Spleen (tissue), 13 donors: ENCODE results near the gene TLCD3A. TPM values are rescaled to one million over a fixed set of nuclear protein-coding genes. Genes with fewer than 3 reads are reported as not detected.

Experiments
- DNase-seq: peaks from one replicate; pipeline ENCODE4 v3.0.0-alpha.2; 2020
- H3K27ac ChIP-seq, 8 donors: fragments of 200-600 bp; sonication (generic) in 7 of 8; 1 replicate in 4 of 8; 2 replicates in 4 of 8; pipeline versions ENCODE4 v1.5.0 to v1.8.0; 2016 to 2021; ENCODE audit warnings: inconsistent platforms in 4 of 8, mild to moderate bottlenecking in 4 of 8, moderate library complexity in 1 of 8
- H3K27me3 ChIP-seq, 7 donors: fragments of 200-600 bp; sonication (generic) in 6 of 7; replicated peaks in 1 of 7; 1 replicate in 4 of 7; 2 replicates in 3 of 7; pipeline versions ENCODE4 v1.5.0 to v1.8.0; 2016 to 2021; ENCODE audit warnings: inconsistent platforms in 3 of 7, mild to moderate bottlenecking in 1 of 7
- H3K36me3 ChIP-seq, 6 donors: fragments of 200-600 bp; sonication (generic) in 5 of 6; 1 replicate in 4 of 6; 2 replicates in 2 of 6; pipeline versions ENCODE4 v1.5.0 to v1.8.0; 2016 to 2021; ENCODE audit warnings: inconsistent platforms in 2 of 6
- H3K4me1 ChIP-seq, 6 donors: fragments of 200-600 bp; sonication (generic) in 5 of 6; 1 replicate in 3 of 6; 2 replicates in 3 of 6; pipeline versions ENCODE4 v1.5.0 to v1.8.0; 2016 to 2021; ENCODE audit warnings: inconsistent platforms in 3 of 6
- H3K4me3 ChIP-seq, 8 donors: fragments of 200-600 bp; sonication (generic) in 7 of 8; 1 replicate in 4 of 8; 2 replicates in 4 of 8; pipeline versions ENCODE4 v1.5.0 to v1.8.0; 2016 to 2021; ENCODE audit warnings: inconsistent platforms in 4 of 8, mild to moderate bottlenecking in 4 of 8, moderate library complexity in 2 of 8
- H3K9me3 ChIP-seq, 8 donors: fragments of 200-600 bp; sonication (generic) in 7 of 8; 1 replicate in 4 of 8; 2 replicates in 4 of 8; pipeline versions ENCODE4 v1.5.0 to v1.8.0; 2016 to 2021; ENCODE audit warnings: inconsistent platforms in 4 of 8
- POLR2A ChIP-seq, 3 donors: fragments of 450-650 bp; IDR thresholded peaks; one replicate each; pipeline ENCODE4 v1.5.1; 2017; ENCODE audit warnings: antibody characterized with exemption in 3 of 3, mild to moderate bottlenecking in 1 of 3
- POLR2AphosphoS5 ChIP-seq, 3 donors: sonication (generic); formaldehyde crosslinking; IDR thresholded peaks; one replicate each; pipeline ENCODE4 v1.5.1; 2017; ENCODE audit warnings: antibody characterized with exemption in 3 of 3
- WGBS, 5 donors: extraction: QIAGEN DNeasy Blood & Tissue Kit in 3 of 5; methylation state at CpG; one replicate each; pipeline versions ENCODE4 v1.1.5 to v1.1.7; 2013 to 2018; 5-methylcytosine and 5-hydroxymethylcytosine counted together
- intact Hi-C: fragments of 100-400 bp; cut with DNase I; formaldehyde crosslinking; loops from one replicate; pipeline ENCODE4 v1.15.0; 2023; ENCODE audit warnings: low total_unique reads
- long read RNA-seq, 2 donors: transcript quantifications; one replicate each; lab custom pipeline, GENCODE V29; 2026
- polyA plus RNA-seq, 3 donors: library from polyadenylated mRNA; stranded (reverse); fragments of 200-250 nt; gene quantifications; one replicate each; pipeline ENCODE4 v1.2.1, GENCODE V29; 2013
- total RNA-seq, 7 donors: library from RNA; depleted of rRNA in 3 of 7; stranded (reverse); fragments of >200 nt in 3 of 7; fragmentation: NEBNext Ultra II Directional in 4 of 7; extraction: Animal tissue kit (Norgen Biotek cat#: 25700) in 4 of 7; gene quantifications; one replicate each; pipeline versions ENCODE4 v1.1.0 to v1.2.1, GENCODE V29; 2016 to 2021
- TF ChIP-seq, protein P1 (sequence below), 11 experiments: fragments of 200-600 bp in 7 of 11; fragments of 450-650 bp in 4 of 11; sonication (generic) in 4 of 11; IDR thresholded peaks in 8 of 11; conservative IDR thresholded peaks in 3 of 11; 1 replicate in 7 of 11; 2 replicates in 4 of 11; pipeline versions ENCODE4 v1.4.0 to v1.8.0; 2016 to 2021; ENCODE audit warnings: antibody characterized with exemption in 11 of 11, inconsistent platforms in 4 of 11, mild to moderate bottlenecking in 1 of 11
- donor health status: healthy with polysubstance abuse.
- donor health status: DM: no; HTN: no; CAD: no; lungs with moderate emphysema.
- donor health status: DM: no; HTN: no; CAD: no.
- donor health status: Bipolar disorder and iron deficiency.
- donor health status: healthy.
- donor health status: DM: no; HTN: no; CAD: no.
- donor health status: DM: yes; HTN: yes; CAD: no.

The TLCD3A gene
- total RNA-seq (1 to 10 TPM; 3.1 to 5.8 (median 4.5) TPM), polyA plus RNA-seq (1 to 10 TPM in 2 of 3 donors, under 1 TPM in 1; 0.96 to 1.6 (median 1.2) TPM)
- long read RNA-seq, donor 1, transcript FAM57A-202 (5 exons, 2,412 nt) = major isoform, 6 of 6 reads
- long read RNA-seq, donor 1, partial matches to known transcripts = 0 of 6 reads
- long read RNA-seq, donor 1, other reads (novel, unspliced or antisense) = 0 of 6 reads
- long read RNA-seq, donor 2, partial matches to known transcripts = 0 of 6 reads
- long read RNA-seq, donor 2, other reads (novel, unspliced or antisense) = 0 of 6 reads

DNA sequence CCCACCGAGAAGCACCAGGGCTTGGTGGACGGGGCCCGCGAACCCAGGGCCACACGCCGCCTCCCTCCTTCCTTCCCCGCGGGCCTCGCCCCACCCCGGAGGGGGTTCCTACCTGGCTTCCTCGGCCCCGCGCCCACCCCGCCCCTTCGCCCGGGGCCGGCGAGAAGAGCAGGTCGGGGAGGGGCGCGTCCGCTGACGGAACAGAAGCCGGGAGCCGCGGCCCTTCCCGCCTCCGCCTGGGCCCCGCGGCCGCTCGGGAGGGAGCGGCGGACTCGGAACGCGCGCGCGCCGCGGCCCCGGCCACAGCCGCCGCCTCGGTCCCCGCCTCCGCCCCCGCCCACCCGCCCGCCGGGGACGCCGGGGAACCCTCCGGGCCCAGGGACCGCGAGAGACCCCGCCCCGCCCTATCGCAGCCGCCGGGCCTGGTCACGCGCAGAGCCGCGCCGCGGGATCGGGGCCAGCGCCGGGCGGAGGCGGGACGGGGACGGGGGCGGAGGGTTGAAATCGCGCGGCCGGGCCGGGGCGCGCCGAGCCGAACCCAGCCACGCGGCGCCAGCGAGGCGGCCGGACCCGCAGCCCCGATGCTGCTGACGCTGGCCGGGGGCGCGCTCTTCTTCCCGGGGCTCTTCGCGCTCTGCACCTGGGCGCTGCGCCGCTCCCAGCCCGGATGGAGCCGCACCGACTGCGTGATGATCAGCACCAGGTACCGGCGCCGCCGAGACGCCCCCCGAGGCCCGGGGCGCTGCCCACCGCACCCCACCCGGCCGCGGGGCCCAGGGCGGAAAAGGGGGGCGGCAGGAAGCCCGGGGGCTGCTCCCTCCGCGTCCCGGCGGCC, at the start of gene TLCD3A:
TLCD3A (plus strand) TSS at position 530 of the 835 bp plus-strand sequence; CDS start at position 582, 52 bp downstream.
- no peaks in the 10 kb centered on the region for H3K36me3 ChIP-seq
- peak within 1 kb of the TSS in 7 of 8 donors; percentile 39 to 78 (median 64) for H3K27ac ChIP-seq
- intact Hi-C loops = no loop called here
- H3K27me3 ChIP-seq = peaks cover 0 to 28% (median 0%) of the 10 kb centered on the region in 7 donors
- peak within 1 kb of the TSS; percentile 65 to 94 (median 72) for H3K4me3 ChIP-seq
- WGBS, 5 donors = 0 to 1% (median 0%) methylated on average over 33 to 126 of the region's 126 CpGs; no CpG with 5 or more reads in 1 of the 5 donors
- TF ChIP-seq POLR2AphosphoS5 (IDR thresholded peaks at IDR 0.05) (peak in 2 of 3 donors; percentile 33 to 42), POLR2A (IDR thresholded peaks at IDR 0.05) (no peak)
- TF ChIP-seq, protein P1, sequence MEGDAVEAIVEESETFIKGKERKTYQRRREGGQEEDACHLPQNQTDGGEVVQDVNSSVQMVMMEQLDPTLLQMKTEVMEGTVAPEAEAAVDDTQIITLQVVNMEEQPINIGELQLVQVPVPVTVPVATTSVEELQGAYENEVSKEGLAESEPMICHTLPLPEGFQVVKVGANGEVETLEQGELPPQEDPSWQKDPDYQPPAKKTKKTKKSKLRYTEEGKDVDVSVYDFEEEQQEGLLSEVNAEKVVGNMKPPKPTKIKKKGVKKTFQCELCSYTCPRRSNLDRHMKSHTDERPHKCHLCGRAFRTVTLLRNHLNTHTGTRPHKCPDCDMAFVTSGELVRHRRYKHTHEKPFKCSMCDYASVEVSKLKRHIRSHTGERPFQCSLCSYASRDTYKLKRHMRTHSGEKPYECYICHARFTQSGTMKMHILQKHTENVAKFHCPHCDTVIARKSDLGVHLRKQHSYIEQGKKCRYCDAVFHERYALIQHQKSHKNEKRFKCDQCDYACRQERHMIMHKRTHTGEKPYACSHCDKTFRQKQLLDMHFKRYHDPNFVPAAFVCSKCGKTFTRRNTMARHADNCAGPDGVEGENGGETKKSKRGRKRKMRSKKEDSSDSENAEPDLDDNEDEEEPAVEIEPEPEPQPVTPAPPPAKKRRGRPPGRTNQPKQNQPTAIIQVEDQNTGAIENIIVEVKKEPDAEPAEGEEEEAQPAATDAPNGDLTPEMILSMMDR (IDR thresholded peaks at IDR 0.05 in 8 of 11, conservative IDR thresholded peaks at IDR 0.05 in 3 of 11) = no peak
- H3K9me3 ChIP-seq = no peaks in the 10 kb centered on the region
- peak; percentile 84 for DNase-seq
- peaks cover 7 to 26% (median 16%) of the 10 kb centered on the region in 6 donors for H3K4me1 ChIP-seq

DNA sequence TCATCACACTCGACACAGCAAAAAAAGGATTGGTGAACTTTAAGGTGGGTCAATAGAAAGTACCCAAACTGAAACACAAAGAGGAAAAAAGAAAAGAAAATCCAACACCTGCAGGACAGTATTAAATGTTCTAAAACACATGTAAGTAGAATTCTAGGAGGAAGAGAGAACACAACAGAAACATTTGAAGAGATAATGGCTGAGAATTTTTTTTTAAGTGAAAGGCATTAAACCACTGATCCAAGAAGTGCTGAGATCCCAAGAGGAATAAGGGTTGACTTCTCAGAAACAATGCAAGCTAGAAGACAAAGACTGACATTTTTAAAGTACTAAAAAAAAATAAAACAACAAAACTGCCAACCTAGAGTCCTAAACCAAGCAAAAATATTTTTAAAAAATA, 49.4 kb upstream of the TLCD3A start:
- intact Hi-C loops = no loop called here
- TF ChIP-seq POLR2A (IDR thresholded peaks at IDR 0.05) (no peak), POLR2AphosphoS5 (IDR thresholded peaks at IDR 0.05) (no peak)
- TF ChIP-seq, protein P1 (IDR thresholded peaks at IDR 0.05 in 8 of 11, conservative IDR thresholded peaks at IDR 0.05 in 3 of 11) = no peak
- WGBS, 5 donors = 83 to 100% (median 92%) methylated on average over 1 of the region's 1 CpG

DNA sequence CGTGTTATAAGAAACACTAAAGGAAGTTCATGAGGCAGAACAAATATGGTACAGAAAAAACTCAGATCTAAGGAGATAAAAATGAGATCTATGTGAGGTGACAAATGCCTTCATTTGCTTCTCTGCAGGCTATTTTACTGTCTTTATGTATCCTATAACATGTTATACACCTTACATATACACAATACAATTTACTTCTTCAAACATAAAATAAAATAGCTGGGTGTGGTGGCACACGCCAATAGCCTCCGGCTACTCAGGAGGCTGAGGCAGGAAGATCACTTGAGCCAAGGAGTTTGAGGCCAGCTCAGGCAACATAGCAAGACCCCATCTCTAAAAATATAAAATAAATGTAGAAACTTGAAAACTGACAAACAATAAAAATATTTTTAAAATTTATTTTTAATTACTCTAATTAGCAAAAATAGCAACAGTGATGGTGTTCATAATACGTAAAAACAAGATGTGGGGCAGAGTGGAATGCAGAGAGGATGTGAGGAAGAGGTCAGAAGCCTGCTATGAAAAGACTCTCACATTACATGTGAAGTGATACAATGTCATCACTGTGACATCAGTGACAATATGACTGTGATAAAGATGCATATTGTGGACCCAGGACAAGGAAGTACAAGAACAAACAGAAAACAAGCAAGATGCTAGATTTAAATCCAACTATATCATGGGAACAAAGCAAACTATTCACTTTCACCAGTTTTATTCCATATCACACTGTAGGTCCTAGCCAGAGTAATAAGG, 48.7 kb upstream of the TLCD3A start:
- Histone ChIP-seq H3K9me3 (no peaks in the 10 kb centered on the region), H3K4me1 (peaks cover 0 to 34% (median 12%) of the 10 kb centered on the region in 6 donors), H3K27me3 (no peaks in the 10 kb centered on the region), H3K36me3 (peaks cover 0 to 72% (median 19%) of the 10 kb centered on the region in 6 donors), H3K27ac (no peak overlapping the region), H3K4me3 (no peak overlapping the region)
- intact Hi-C loops = no loop called here
- no peak for TF ChIP-seq POLR2A (IDR thresholded peaks at IDR 0.05)
- TF ChIP-seq, protein P1 (IDR thresholded peaks at IDR 0.05 in 8 of 11, conservative IDR thresholded peaks at IDR 0.05 in 3 of 11) = no peak
- no peak for TF ChIP-seq POLR2AphosphoS5 (IDR thresholded peaks at IDR 0.05)
- no peak for DNase-seq
- WGBS, 5 donors = 83 to 89% (median 87%) methylated on average over 4 of the region's 4 CpGs

More for the DNA sequence above, 49.4 kb upstream of the TLCD3A start:
- Histone ChIP-seq H3K27ac (no peak overlapping the region), H3K36me3 (peaks cover 0 to 66% (median 19%) of the 10 kb centered on the region in 6 donors), H3K27me3 (no peaks in the 10 kb centered on the region), H3K4me1 (peaks cover 0 to 28% (median 9%) of the 10 kb centered on the region in 6 donors), H3K9me3 (no peaks in the 10 kb centered on the region), H3K4me3 (no peak overlapping the region)
- no peak for DNase-seq
